Sigmoid colon (tissue), 7 donors: Measurements from ENCODE around the gene LOXHD1. TPM values are rescaled to one million over a fixed set of nuclear protein-coding genes. Genes with fewer than 3 reads are reported as not detected.

Experiments
- DNase-seq: peaks from one replicate; pipeline ENCODE4 v3.0.0-alpha.2; 2019
- H3K27ac ChIP-seq, 4 donors: fragments of 200-600 bp; sonication (generic); one replicate each; pipeline ENCODE4 v1.5.1; 2016 to 2019; ENCODE audit warnings: mild to moderate bottlenecking in 1 of 4
- H3K27me3 ChIP-seq, 3 donors: fragments of 200-600 bp; sonication (generic); one replicate each; pipeline ENCODE4 v1.5.1; 2019; ENCODE audit warnings: mild to moderate bottlenecking in 1 of 3
- H3K36me3 ChIP-seq, 4 donors: fragments of 200-600 bp; sonication (generic); one replicate each; pipeline ENCODE4 v1.5.1; 2016 to 2019
- H3K4me1 ChIP-seq, 4 donors: fragments of 200-600 bp; sonication (generic); one replicate each; pipeline ENCODE4 v1.5.1; 2017 to 2019
- H3K4me3 ChIP-seq, 4 donors: fragments of 200-600 bp; sonication (generic); one replicate each; pipeline ENCODE4 v1.5.1; 2017 to 2019; ENCODE audit warnings: mild to moderate bottlenecking in 2 of 4, moderate library complexity in 1 of 4
- H3K9me3 ChIP-seq, 4 donors: fragments of 200-600 bp in 3 of 4; sonication (generic) in 3 of 4; one replicate each; pipeline versions ENCODE4 v1.5.1 to v1.6.1; 2013 to 2019
- EP300 ChIP-seq, 4 donors: sonication (generic); formaldehyde crosslinking; IDR thresholded peaks; one replicate each; pipeline ENCODE4 v1.6.1; 2017; ENCODE audit warnings: antibody characterized with exemption in 4 of 4
- POLR2A ChIP-seq, 2 donors: fragments of 450-650 bp; IDR thresholded peaks; one replicate each; pipeline ENCODE4 v1.6.1; 2016; ENCODE audit warnings: antibody characterized with exemption in 2 of 2, mild to moderate bottlenecking in 2 of 2, moderate library complexity in 2 of 2
- POLR2AphosphoS5 ChIP-seq, 4 donors: sonication (generic); formaldehyde crosslinking; IDR thresholded peaks; one replicate each; pipeline ENCODE4 v1.6.1; 2017; ENCODE audit warnings: antibody characterized with exemption in 4 of 4
- WGBS, 2 donors: extraction: QIAGEN DNeasy Blood & Tissue Kit; methylation state at CpG; one replicate each; pipeline ENCODE4 v1.1.7; 2013; 5-methylcytosine and 5-hydroxymethylcytosine counted together
- intact Hi-C: fragments of 100-400 bp; cut with DNase I; formaldehyde crosslinking; loops from one replicate; pipeline ENCODE4 v1.15.1; 2023
- polyA plus RNA-seq, 3 donors: library from polyadenylated mRNA; stranded (reverse); fragments of 200-250 nt; gene quantifications; one replicate each; pipeline ENCODE4 v1.2.3, GENCODE V29; 2013
- total RNA-seq, 4 donors: library from RNA; depleted of rRNA; stranded (reverse); fragments of >200 nt; gene quantifications; one replicate each; pipeline ENCODE4 v1.1.0, GENCODE V29; 2016
- TF ChIP-seq, protein P1 (sequence below), 4 experiments: fragments of 450-650 bp in 3 of 4; fragments of 200-600 bp in 1 of 4; IDR thresholded peaks; one replicate each; pipeline ENCODE4 v1.5.1; 2016 to 2019; ENCODE audit warnings: antibody characterized with exemption in 4 of 4, mild to moderate bottlenecking in 3 of 4, moderate library complexity in 2 of 4
- donor health status: healthy with polysubstance abuse.
- donor health status: Bipolar disorder and iron deficiency.
- donor health status: healthy.

Gene LOXHD1
- total and polyA plus RNA-seq, 7 donors: 0.06 to 0.28 (median 0.27) TPM; not detected in 4

DNA sequence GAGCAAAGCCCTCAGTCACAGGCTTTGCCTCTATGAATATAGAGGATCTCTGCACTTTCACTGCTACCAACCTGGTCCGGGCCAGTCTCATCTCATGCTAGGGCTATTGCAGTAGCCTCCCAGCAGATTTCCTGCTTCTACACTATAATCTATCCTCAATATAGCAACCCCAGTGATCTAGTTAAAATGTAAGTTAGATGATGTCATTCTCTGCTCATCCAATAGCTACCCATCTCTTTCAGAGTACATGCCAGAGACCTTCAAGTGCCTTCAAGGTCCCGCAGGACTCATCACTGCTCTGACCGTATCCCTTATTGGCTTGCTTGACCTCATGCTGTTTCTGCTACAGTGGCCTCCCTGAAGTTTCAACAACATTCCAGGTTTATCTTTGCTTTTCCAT, 186.3 kb downstream of the LOXHD1 start:
- no peaks in the 10 kb centered on the region for H3K27me3 ChIP-seq
- no peak for DNase-seq
- intact Hi-C loops: no loop called here
- WGBS, 2 donors: 84 to 88% methylated on average over 3 of the region's 3 CpGs
- H3K36me3 ChIP-seq: no peaks in the 10 kb centered on the region
- H3K27ac ChIP-seq: no peak overlapping the region
- no peaks in the 10 kb centered on the region for H3K9me3 ChIP-seq
- H3K4me3 ChIP-seq: no peak overlapping the region
- H3K4me1 ChIP-seq: no peaks in the 10 kb centered on the region
- TF ChIP-seq, protein P1, sequence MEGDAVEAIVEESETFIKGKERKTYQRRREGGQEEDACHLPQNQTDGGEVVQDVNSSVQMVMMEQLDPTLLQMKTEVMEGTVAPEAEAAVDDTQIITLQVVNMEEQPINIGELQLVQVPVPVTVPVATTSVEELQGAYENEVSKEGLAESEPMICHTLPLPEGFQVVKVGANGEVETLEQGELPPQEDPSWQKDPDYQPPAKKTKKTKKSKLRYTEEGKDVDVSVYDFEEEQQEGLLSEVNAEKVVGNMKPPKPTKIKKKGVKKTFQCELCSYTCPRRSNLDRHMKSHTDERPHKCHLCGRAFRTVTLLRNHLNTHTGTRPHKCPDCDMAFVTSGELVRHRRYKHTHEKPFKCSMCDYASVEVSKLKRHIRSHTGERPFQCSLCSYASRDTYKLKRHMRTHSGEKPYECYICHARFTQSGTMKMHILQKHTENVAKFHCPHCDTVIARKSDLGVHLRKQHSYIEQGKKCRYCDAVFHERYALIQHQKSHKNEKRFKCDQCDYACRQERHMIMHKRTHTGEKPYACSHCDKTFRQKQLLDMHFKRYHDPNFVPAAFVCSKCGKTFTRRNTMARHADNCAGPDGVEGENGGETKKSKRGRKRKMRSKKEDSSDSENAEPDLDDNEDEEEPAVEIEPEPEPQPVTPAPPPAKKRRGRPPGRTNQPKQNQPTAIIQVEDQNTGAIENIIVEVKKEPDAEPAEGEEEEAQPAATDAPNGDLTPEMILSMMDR (IDR thresholded peaks at IDR 0.05): no peak
- no peak for TF ChIP-seq POLR2AphosphoS5 (IDR thresholded peaks at IDR 0.05)
- TF ChIP-seq EP300 (IDR thresholded peaks at IDR 0.05): no peak
- TF ChIP-seq POLR2A (IDR thresholded peaks at IDR 0.05): no peak

DNA sequence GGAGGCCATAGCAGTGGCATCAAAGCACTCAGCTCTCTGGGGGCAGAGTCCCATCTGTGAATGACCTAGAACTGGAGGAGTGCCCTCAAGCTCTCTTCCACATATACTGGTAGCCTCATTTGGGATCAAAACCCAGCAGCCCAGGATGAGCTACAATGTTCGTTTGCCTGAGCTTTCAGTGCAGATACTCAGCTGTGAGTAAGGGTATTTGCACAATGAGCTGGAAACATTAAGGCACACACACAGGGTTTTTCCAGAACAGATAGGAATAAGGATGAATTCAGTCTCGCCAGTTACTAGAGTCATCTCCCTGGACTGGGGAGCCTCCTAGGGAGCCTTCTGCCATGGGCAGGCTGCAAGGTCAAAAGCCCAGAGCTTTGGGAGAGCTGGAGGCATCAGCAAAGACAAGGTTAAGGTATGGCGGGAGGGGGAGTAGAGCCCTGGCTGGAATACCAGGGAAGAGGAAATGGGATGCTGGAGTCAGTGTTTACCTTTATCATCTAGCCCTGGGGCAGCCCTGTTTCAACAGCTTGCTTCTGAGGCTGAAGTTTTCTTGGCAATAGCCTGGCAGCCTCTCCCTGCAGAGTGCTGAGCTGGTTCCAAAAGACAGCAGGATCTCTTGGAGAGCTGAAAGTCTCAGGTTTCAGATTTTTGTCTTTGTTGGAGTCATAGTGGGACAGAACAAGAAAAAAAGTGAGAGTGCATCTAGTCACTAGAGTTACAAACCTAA, 187.7 kb downstream of the LOXHD1 start:
- TF ChIP-seq EP300 (IDR thresholded peaks at IDR 0.05): no peak
- no peak for TF ChIP-seq POLR2A (IDR thresholded peaks at IDR 0.05)
- no peak for TF ChIP-seq POLR2AphosphoS5 (IDR thresholded peaks at IDR 0.05)
- TF ChIP-seq, protein P1 (IDR thresholded peaks at IDR 0.05): no peak
- no peak overlapping the region for H3K27ac ChIP-seq
- H3K36me3 ChIP-seq: no peaks in the 10 kb centered on the region
- no peaks in the 10 kb centered on the region for H3K27me3 ChIP-seq
- H3K4me1 ChIP-seq: no peaks in the 10 kb centered on the region
- H3K4me3 ChIP-seq: no peak overlapping the region
- no peak for DNase-seq
- H3K9me3 ChIP-seq: no peaks in the 10 kb centered on the region
- WGBS, 2 donors: 41 to 63% methylated on average over 3 of the region's 3 CpGs
- intact Hi-C loops: no loop called here

DNA sequence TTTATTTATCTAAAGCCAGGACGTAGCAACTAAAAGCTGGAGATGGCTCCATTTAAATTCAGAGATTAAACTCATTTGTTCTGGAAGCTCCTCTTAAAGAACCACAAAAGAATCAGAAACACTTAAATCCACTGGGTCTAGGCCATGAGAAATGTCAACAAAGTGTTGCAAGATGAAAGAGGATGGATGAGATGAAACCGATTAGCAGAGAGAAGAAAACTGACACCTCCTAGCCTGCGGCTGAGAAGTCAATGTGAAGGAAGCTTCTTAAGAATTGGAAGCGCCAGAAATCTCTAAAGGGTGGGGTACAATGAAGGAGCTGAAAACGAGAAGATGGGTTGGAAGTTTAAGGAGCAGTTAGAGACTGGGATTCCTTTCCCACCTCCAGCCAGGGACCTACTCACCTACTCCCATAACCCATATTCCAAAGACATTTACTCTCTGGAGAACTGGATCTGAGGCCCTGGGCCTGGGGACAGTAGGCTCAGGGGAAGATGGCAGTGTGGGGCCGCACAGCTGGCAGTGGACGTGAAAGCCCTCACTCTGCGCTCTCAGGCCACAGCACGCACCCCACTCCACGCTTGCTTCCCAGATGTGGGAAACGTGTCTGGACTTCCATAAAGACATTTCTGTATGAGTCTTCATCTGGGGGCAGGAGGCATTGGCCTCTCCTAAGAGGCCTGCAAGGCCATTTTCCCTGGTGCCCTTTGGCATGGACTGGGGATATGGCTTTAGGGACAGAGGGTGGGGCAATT, 188.4 kb downstream of the LOXHD1 start:
- H3K36me3 ChIP-seq: no peaks in the 10 kb centered on the region
- WGBS, 2 donors: 74 to 80% methylated on average over 11 of the region's 11 CpGs
- no peak overlapping the region for H3K27ac ChIP-seq
- no peaks in the 10 kb centered on the region for H3K9me3 ChIP-seq
- no peak overlapping the region for H3K4me3 ChIP-seq
- H3K27me3 ChIP-seq: no peaks in the 10 kb centered on the region
- H3K4me1 ChIP-seq: no peaks in the 10 kb centered on the region
- intact Hi-C loops: no loop called here
- no peak for TF ChIP-seq EP300 (IDR thresholded peaks at IDR 0.05)
- TF ChIP-seq, protein P1 (IDR thresholded peaks at IDR 0.05): no peak
- TF ChIP-seq POLR2A (IDR thresholded peaks at IDR 0.05): no peak
- no peak for TF ChIP-seq POLR2AphosphoS5 (IDR thresholded peaks at IDR 0.05)
- no peak for DNase-seq

DNA sequence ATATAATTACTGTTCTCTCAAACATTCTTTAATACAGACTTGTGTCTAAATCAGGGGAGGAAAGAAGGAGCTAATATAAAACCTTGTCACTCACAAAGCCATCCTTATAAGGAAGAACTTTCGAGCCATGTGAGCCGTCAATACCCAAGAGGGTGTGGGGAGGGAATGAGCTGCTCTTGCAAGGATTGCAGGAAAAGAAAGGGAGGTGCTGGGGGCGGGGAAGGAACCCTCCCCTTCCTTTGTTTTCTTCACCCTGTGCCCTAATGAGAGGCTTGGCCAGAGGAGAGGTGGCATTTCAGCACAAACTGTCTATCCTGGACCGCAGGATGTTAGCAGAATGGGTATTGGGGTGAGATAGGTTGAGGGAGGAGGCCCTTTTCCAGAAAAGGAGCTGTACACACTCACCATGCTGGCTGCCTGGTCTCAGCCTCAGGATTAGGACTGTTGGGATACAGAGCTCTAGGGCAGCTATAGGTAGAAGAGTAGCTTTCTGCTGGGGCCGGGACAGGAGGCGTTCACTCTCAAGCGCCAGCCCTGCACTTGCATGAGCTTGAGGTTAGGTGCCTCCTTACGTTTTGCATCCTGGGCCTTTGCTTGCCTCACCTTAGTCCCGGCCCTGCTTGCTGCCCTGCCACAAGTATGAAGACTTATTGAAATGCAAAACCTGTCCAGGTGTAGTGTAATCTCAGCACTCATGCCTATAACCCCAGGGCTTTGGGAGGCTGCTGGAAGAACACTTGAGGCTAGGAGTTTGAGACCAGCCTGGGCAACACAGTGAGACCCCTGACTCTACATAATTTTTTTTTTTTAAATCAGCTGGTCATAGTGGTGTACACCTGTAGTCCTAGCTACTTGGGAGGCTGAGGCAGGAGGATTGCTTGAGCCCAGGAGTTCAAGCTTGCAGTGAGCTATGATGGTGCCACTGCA, 190.5 kb downstream of the LOXHD1 start:
- Histone ChIP-seq H3K4me1 (no peaks in the 10 kb centered on the region), H3K9me3 (no peaks in the 10 kb centered on the region), H3K4me3 (no peak overlapping the region), H3K36me3 (no peaks in the 10 kb centered on the region), H3K27ac (no peak overlapping the region), H3K27me3 (no peaks in the 10 kb centered on the region)
- WGBS, 2 donors: 50 to 60% methylated on average over 9 of the region's 9 CpGs
- intact Hi-C loops: no loop called here
- no peak for DNase-seq
- TF ChIP-seq EP300 (IDR thresholded peaks at IDR 0.05) (no peak), POLR2A (IDR thresholded peaks at IDR 0.05) (no peak), POLR2AphosphoS5 (IDR thresholded peaks at IDR 0.05) (no peak)
- TF ChIP-seq, protein P1 (IDR thresholded peaks at IDR 0.05): no peak
